OCI-LY3 (cell line): Measurements from ENCODE around the gene HESX1.

Experiments used
- CTCF ChIP-seq: fragments of 200-600, 300-600 bp; sonication (generic); IDR thresholded peaks from 2 replicates; pipeline ENCODE4 v1.5.1; 2014; ENCODE audit warnings: antibody characterized with exemption, low read length, low read depth
- EZH2phosphoT487 ChIP-seq: fragments of 200-600 bp; shearing (Covaris generic); IDR thresholded peaks from 2 replicates; pipeline ENCODE4 v1.6.1; 2018; ENCODE audit warnings: antibody characterized with exemption, mixed run types, low read depth

GRCh38 chr3:57194641-57195040, 5.1 kb downstream of the HESX1 start:
- no peak for TF ChIP-seq EZH2phosphoT487
- TF ChIP-seq CTCF = no peak
